Measurements from ENCODE around the gene SLC22A5. TPM values are rescaled to one million over a fixed set of nuclear protein-coding genes. Genes with fewer than 3 reads are reported as not detected.

The SLC22A5 gene
- total RNA-seq: 4.3 and 10.2 TPM in 2 replicates

GRCh38 chr5:132369474-132370180, at the start of gene SLC22A5:
TSS of gene SLC22A5 (plus strand) at chr5:132369710. CDS start at chr5:132369973, 263 bp downstream.

Other genes with a start within 250 kb of the SLC22A5 start
- 242 and 268 TPM in 2 replicates for gene P4HA2, start 141.9 kb upstream of the SLC22A5 start, total RNA-seq
- 9.0 and 19.4 TPM in 2 replicates for gene PDLIM4, start 112.0 kb upstream of the SLC22A5 start, total RNA-seq
- 1.4 and 5.2 TPM in 2 replicates for gene SLC22A4, start 75.3 kb upstream of the SLC22A5 start, total RNA-seq
- gene IRF1, start 121.1 kb downstream of the SLC22A5 start, total RNA-seq: 13.4 and 23.3 TPM in 2 replicates
- not detected in 2 replicates for gene IL5, start 173.8 kb downstream of the SLC22A5 start, total RNA-seq
- 6.7 and 8.6 TPM in 2 replicates for gene RAD50, start 187.3 kb downstream of the SLC22A5 start, total RNA-seq

Data from cardiac atrium fibroblast (primary cell).